GM23338 (cell line): Measurements from ENCODE around the gene ZNF19. TPM values are rescaled to one million over a fixed set of nuclear protein-coding genes. Genes with fewer than 3 reads are reported as not detected.

Experiments used
- ATAC-seq: fragments of 200-7000 bp; cut with Tn5 transposase; 3 replicates; pipeline ENCODE4 v1.9.1; 2020
- DNase-seq: peaks from one replicate; pipeline ENCODE4 v3.0.0-alpha.2; 2015; ENCODE audit warnings: low spot score
- H2AFZ ChIP-seq: fragments of 200-600 bp; sonication (generic); 2 replicates; pipeline ENCODE4 v1.8.0; 2016; ENCODE audit warnings: antibody characterized with exemption, mild to moderate bottlenecking, moderate library complexity
- H3F3A ChIP-seq: fragments of 200-600 bp; sonication (generic); replicated peaks from 2 replicates; pipeline ENCODE4 v1.8.0; 2017; ENCODE audit warnings: antibody characterized with exemption, mixed run types, low read depth
- H3K27ac ChIP-seq: fragments of 200-600 bp; sonication (generic); 2 replicates; pipeline ENCODE4 v1.6.1; 2016; ENCODE audit warnings: low read depth
- H3K27me3 ChIP-seq: fragments of 200-600 bp; sonication (generic); 2 replicates; pipeline ENCODE4 v1.8.0; 2016; ENCODE audit warnings: mild to moderate bottlenecking, mixed run types, moderate library complexity; ENCODE audit not compliant: insufficient read depth
- H3K36me3 ChIP-seq: fragments of 200-600 bp; sonication (generic); 2 replicates; pipeline ENCODE4 v1.8.0; 2016; ENCODE audit warnings: mild to moderate bottlenecking; ENCODE audit not compliant: insufficient read depth
- H3K4me1 ChIP-seq: fragments of 200-600 bp; sonication (generic); 2 replicates; pipeline ENCODE4 v1.8.0; 2016; ENCODE audit warnings: mild to moderate bottlenecking, moderate library complexity; ENCODE audit not compliant: insufficient read depth
- H3K4me2 ChIP-seq: fragments of 200-600 bp; sonication (generic); 2 replicates; pipeline ENCODE4 v1.7.1; 2017; ENCODE audit warnings: mixed run types
- H3K4me3 ChIP-seq: fragments of 200-600 bp; sonication (generic); 2 replicates; pipeline ENCODE4 v1.6.1; 2016; ENCODE audit warnings: mixed run types
- H3K79me2 ChIP-seq: fragments of 200-600 bp; sonication (generic); replicated peaks from 2 replicates; pipeline ENCODE4 v1.8.0; 2017; ENCODE audit warnings: mild to moderate bottlenecking; ENCODE audit not compliant: insufficient read depth
- H3K9me2 ChIP-seq: fragments of 200-600 bp; sonication (generic); 2 replicates; pipeline ENCODE4 v1.8.0; 2017; ENCODE audit not compliant: insufficient read depth
- H4K20me1 ChIP-seq: fragments of 200-600 bp; sonication (generic); replicated peaks from 2 replicates; pipeline ENCODE4 v1.8.0; 2017; ENCODE audit warnings: mild to moderate bottlenecking; ENCODE audit not compliant: insufficient read depth
- H3K27ac Mint-ChIP-seq: 2 replicates; pipeline ENCODE4 v1.8.0; 2020; ENCODE audit warnings: inconsistent platforms, mild to moderate bottlenecking, moderate library complexity, mixed read lengths
- H3K27me3 Mint-ChIP-seq: 3 replicates; pipeline ENCODE4 v1.8.0; 2022; ENCODE audit warnings: low read depth, mild to moderate bottlenecking, moderate library complexity, mixed read lengths, inconsistent platforms; ENCODE audit not compliant: insufficient read depth, poor library complexity
- H3K36me3 Mint-ChIP-seq: 3 replicates; pipeline ENCODE4 v1.8.0; 2021; ENCODE audit warnings: low read depth, mild to moderate bottlenecking, inconsistent platforms, moderate library complexity, mixed read lengths
- H3K4me1 Mint-ChIP-seq: 3 replicates; pipeline ENCODE4 v1.8.0; 2020; ENCODE audit warnings: mild to moderate bottlenecking, inconsistent platforms, mixed read lengths
- H3K4me3 Mint-ChIP-seq: 3 replicates; pipeline ENCODE4 v1.8.0; 2021; ENCODE audit warnings: moderate library complexity, mild to moderate bottlenecking, inconsistent platforms, mixed read lengths
- H3K9me3 Mint-ChIP-seq: 3 replicates; pipeline ENCODE4 v1.8.0; 2020; ENCODE audit warnings: moderate library complexity, mild to moderate bottlenecking, inconsistent platforms, mixed read lengths
- CTCF ChIP-seq, 2 experiments: fragments of 200-600 bp in 1 of 2; sonication (generic) in 1 of 2; conservative IDR thresholded peaks; 2 replicates each; pipeline versions ENCODE4 v1.5.1 to v1.6.1; 2016 to 2017; ENCODE audit warnings: antibody characterized with exemption in 2 of 2, low read depth in 2 of 2, mild to moderate bottlenecking in 2 of 2, moderate library complexity in 1 of 2
- ETS1 ChIP-seq: IDR thresholded peaks from 2 replicates; pipeline ENCODE4 v1.6.1; 2016; ENCODE audit warnings: antibody characterized with exemption
- EZH2 ChIP-seq: fragments of 200-600 bp; sonication (generic); IDR thresholded peaks from one replicate; pipeline ENCODE4 v1.8.0; 2017; ENCODE audit warnings: antibody characterized with exemption, mild to moderate bottlenecking, low read depth; ENCODE audit not compliant: unreplicated experiment
- JUNB ChIP-seq: IDR thresholded peaks from one replicate; pipeline ENCODE4 v1.6.1; 2016; ENCODE audit warnings: antibody characterized with exemption; ENCODE audit not compliant: unreplicated experiment
- NANOG ChIP-seq: IDR thresholded peaks from 2 replicates; pipeline ENCODE4 v1.6.1; 2016; ENCODE audit warnings: antibody characterized with exemption, borderline replicate concordance
- ZNF114 ChIP-seq: fragments of 250-450 bp; sonication (Bioruptor Pico); IDR thresholded peaks from 2 replicates; pipeline ENCODE4 v1.5.0; 2020; ENCODE audit warnings: mild to moderate bottlenecking, moderate library complexity
- ZNF462 ChIP-seq: fragments of 250-450 bp; sonication (Bioruptor Pico); IDR thresholded peaks from 2 replicates; pipeline ENCODE4 v1.5.0; 2020; ENCODE audit warnings: mild to moderate bottlenecking, moderate library complexity
- polyA plus RNA-seq: library from polyadenylated mRNA; unstranded; fragments of >200 nt; fragmentation: Nextera tagmentation; extraction: Ambion mirVana; gene quantifications from 2 replicates; pipeline ENCODE4 v1.2.1, GENCODE V29; 2016
- total RNA-seq: library from RNA; depleted of rRNA; stranded (reverse); fragments of >200 nt; shearing (Covaris generic); gene quantifications from 2 replicates; pipeline ENCODE4 v1.2.3, GENCODE V29; 2014

ZNF19 gene
- total and polyA plus RNA-seq, 2 experiments from 2014 or later = 1.0 to 4.8 TPM

- peaks cover 25% of the 10 kb centered on the region for H3K27me3 Mint-ChIP-seq
These were observed 60.2 kb downstream of the ZNF19 start for GRCh38 chr16:71428883-71429282.

More at GRCh38 chr16:71428883-71429282, 60.2 kb downstream of the ZNF19 start:
- Histone ChIP-seq H3F3A (peaks cover 6% of the 10 kb centered on the region), H3K4me1 (peaks cover 12% of the 10 kb centered on the region; the same call in 1 of the 2 replicates), H3K36me3 (no peaks in the 10 kb centered on the region), H3K9me2 (no peaks in the 10 kb centered on the region), H3K27me3 (peaks cover 10% of the 10 kb centered on the region; the same call in 1 of the 2 replicates), H2AFZ (no peak overlapping the region), H3K4me3 (no peak overlapping the region), H3K27ac (no peak overlapping the region), H3K79me2 (no peaks in the 10 kb centered on the region), H4K20me1 (no peaks in the 10 kb centered on the region), H3K4me2 (no peak overlapping the region)
- Mint-ChIP-seq H3K27ac (no peak overlapping the region), H3K4me3 (no peak overlapping the region), H3K36me3 (peaks cover 3% of the 10 kb centered on the region; the same call in 1 of the 3 replicates), H3K9me3 (peaks cover 3% of the 10 kb centered on the region; the same call in 2 of the 3 replicates), H3K4me1 (peaks cover 7% of the 10 kb centered on the region; the same call in 2 of the 3 replicates)
- DNase-seq = no peak
- no peak for TF ChIP-seq NANOG
- no peak for TF ChIP-seq JUNB
- no peak for TF ChIP-seq ZNF462 (CRISPR knock-in tag)
- TF ChIP-seq CTCF (conservative IDR thresholded peaks at IDR 0.05; ENCODE audit: low read depth in 2 of 2) = no peak
- TF ChIP-seq EZH2 = no peak
- no peak for TF ChIP-seq ETS1
- TF ChIP-seq ZNF114 = no peak
- ATAC-seq = no peak
